ENCODE data around the gene CEP85L.
A peak's percentile ranks its signal among the peaks of the same experiment; 100 is the strongest.

DNA sequence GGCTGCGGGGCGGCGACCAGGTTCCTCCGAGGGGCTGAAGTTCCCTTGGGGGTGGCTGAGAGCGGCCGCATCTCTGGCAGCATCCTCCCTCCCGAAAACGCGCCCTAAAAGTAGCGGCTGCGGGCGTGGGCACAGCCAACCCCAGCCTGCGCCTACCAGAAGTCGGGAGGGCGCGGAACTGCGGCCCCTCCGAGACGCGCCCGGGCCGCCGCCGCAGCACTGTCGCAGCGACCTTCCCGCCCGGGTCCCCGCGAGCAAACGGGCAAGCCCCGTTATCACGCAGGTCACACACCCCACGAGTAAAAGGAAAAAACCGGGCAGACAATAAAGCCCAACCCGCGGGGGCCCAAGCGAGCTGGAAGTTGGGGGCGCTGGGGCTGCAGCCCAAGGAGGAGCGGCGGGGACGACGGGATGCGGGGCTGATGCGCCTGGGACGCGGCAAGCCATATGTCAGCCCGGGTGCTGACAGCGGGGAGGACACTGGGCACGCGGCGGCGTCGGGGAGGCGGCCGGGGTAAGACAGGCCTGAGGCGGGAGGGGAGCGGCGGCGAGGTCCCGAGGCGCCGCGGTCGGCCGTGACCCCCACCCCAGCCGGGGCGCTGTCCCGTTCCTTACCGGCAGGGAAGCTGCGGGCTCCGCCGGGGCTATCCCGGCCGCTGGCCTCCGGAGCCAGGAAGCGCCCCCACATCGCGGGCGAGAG, 659 bp downstream of the CEP85L start:
- TF ChIP-seq POLR2AphosphoS5 (IDR thresholded peaks at IDR 0.05; ENCODE audit: low read depth, low read length) (no peak), ZNF274 (IDR thresholded peaks at IDR 0.05; ENCODE audit: low read depth, low read length) (no peak), EZH2 (IDR thresholded peaks at IDR 0.05) (no peak), CEBPB (IDR thresholded peaks at IDR 0.05; ENCODE audit: low read depth) (no peak), POLR2A (IDR thresholded peaks at IDR 0.05; ENCODE audit: borderline replicate concordance, extremely low read depth, insufficient read depth, insufficient read length) (no peak), TCF7L2 (IDR thresholded peaks at IDR 0.05; ENCODE audit: borderline replicate concordance, extremely low read depth, insufficient read depth, insufficient read length) (no peak)
- TF ChIP-seq, protein P1, sequence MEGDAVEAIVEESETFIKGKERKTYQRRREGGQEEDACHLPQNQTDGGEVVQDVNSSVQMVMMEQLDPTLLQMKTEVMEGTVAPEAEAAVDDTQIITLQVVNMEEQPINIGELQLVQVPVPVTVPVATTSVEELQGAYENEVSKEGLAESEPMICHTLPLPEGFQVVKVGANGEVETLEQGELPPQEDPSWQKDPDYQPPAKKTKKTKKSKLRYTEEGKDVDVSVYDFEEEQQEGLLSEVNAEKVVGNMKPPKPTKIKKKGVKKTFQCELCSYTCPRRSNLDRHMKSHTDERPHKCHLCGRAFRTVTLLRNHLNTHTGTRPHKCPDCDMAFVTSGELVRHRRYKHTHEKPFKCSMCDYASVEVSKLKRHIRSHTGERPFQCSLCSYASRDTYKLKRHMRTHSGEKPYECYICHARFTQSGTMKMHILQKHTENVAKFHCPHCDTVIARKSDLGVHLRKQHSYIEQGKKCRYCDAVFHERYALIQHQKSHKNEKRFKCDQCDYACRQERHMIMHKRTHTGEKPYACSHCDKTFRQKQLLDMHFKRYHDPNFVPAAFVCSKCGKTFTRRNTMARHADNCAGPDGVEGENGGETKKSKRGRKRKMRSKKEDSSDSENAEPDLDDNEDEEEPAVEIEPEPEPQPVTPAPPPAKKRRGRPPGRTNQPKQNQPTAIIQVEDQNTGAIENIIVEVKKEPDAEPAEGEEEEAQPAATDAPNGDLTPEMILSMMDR (IDR thresholded peaks at IDR 0.05 in 2 of 3, conservative IDR thresholded peaks at IDR 0.05 in 1 of 3; ENCODE audit: borderline replicate concordance in 1 of 3, insufficient read depth in 1 of 3, low read depth in 2 of 3, low read length in 2 of 3): 0 out of 6 replicates have a peak, but pooled peaks of 1 of the 3 experiments have one; percentile 4

Measured in HCT116 (cell line).